Myocyte (in vitro differentiated cells): ENCODE data around the gene RHBDF1. TPM values are rescaled to one million over a fixed set of nuclear protein-coding genes. Genes with fewer than 3 reads are reported as not detected.

Experiments used
- DNase-seq: peaks from one replicate; pipeline ENCODE4 v3.0.0-alpha.2; 2012; ENCODE audit warnings: low read depth
- total RNA-seq: library from RNA; depleted of rRNA; stranded (reverse); fragments of >200 nt; gene quantifications from 2 replicates; pipeline ENCODE4 v1.2.3, GENCODE V29; 2014

RHBDF1 gene
- total RNA-seq, 1 donor from 2014 or later: 103 TPM

DNA sequence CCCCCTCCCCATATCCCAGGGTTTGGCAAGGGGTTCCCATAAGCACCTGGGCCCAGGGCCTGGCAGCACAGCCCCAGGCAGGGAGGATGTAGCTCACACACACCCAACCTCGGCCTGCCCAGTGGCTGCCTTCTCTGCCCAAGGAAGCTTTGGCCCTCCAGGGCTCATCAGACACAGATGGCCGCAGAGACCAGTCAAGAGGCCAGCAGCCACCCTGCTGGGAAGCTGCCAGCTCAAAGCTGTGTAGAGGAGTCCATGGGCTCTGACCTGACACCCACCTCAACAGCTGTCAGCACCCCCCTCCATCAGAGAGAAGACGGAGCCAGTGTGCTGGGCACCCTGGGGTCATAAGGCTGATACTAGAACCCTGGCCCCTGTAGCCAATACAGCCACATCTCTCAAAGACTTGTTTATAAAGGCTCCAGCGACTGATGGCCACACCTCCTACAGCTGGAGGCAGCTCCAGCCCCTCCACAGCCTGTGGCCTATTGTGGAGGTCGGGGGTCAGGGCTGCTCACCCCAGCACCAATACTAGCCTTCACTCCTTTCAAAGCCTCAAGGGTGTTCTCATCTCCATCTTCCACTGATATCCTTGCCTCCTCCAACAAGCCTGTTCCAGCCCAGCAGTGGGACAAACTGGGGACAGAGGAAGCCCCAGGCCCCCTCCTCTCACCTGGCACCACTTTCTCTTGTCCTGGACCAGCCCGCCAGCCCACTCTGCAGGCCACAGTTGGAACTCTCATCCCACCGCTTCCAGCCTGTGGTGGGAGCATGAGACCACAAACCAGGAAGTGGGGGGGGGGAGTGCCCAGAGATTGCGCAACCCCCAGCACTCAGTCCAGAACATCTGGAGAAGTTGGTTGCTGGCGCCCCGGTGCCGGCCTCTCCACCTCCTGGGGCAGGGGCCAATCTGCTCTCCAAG lies 3.4 kb upstream of the RHBDF1 start:
- DNase-seq: peak; percentile 79

GRCh38 chr16:74747-75334 lies 2.4 kb upstream of the RHBDF1 start:
- DNase-seq: no peak

DNA sequence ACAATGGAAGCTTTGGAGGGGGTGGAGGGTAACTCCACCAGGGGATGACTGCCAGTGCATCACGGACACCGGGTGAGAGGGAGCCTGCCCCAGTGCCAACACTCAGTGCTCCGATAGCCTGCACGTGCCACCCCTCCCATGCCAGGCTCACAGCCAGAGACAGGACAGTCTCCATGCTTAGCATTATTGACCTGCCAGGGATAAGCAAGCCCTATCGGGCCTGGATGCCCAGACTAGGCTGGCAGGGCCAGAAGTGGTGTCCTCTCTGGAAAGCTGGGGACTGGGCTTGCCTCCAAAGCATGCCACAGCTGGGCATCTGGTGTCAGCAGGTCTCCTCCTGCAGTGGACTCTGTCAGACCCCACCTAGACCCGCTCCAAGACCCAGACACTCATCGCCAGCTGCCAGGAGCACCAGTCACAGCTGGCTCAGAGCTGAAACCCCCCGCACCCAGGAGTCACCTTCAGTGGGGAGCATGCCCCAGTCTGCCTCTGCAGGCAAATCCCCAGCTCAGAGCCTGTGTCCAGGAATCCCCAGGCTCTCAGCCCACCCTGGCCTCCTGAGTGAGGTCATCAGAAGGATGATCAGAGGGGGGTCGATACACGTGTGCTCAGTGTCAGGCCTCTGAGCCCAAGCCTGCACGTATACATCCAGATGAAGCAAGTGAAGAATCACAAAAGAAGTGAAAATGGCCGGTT lies 1.8 kb upstream of the RHBDF1 start:
- no peak for DNase-seq

DNA sequence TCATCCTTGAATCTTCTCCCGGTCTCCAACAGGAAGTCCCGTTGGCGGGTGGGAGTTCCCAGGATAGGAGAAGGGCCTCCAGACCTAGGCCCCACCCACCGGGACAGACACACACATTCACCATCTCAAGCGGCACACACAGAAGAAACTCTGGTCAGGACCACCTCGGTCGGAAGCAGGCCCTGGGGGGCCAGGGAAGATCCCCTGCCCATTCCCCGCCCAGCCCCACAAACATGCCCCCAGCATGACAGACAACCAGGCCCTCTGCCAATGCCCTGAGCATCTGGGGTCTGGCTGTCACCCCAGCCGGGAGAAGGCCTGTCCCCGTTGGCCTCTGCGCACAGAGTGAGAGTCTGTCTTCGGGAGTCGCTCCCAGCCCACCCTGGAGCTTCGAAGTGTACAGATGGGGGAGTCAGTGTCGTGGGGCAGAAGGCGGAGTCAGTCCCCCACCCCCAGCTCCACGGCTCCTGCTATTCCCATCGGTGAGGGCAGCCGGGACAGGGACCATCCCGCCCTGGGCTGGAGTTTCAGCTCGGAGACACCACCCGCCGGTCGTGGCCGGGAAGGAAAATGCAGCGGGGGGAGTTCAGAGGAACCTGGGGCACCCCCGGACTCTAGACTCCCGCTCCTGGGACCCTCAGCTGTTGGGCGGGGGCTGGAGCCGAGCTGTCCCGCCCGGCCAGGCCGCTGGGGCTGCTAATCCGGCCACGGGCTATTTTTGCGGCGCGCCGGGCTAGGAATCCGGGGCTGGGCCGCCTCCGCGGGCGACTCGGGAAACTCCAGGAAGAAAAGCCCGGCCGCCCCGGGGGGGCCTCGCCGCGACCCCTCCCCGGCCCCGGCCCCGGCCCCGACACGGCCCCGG lies 660 bp downstream of the RHBDF1 start:
- DNase-seq: peak; percentile 80

DNA sequence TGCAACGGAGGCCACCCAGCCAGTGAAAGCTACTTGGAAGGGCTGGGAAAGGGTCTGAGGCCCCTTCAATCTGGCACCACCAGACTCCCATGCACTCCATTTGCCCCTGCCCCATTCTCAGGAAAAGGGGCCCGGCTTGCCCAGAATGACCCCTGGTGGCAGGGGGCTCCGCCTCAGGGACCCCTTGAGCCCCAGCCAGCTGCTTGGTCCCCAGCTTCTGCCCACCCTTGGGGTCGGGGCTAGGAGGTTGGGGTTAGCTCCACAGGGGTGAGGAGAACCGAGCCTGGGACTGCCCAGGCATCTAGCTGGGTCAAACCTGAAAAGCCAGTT lies 1.3 kb downstream of the RHBDF1 start:
- no peak for DNase-seq

DNA sequence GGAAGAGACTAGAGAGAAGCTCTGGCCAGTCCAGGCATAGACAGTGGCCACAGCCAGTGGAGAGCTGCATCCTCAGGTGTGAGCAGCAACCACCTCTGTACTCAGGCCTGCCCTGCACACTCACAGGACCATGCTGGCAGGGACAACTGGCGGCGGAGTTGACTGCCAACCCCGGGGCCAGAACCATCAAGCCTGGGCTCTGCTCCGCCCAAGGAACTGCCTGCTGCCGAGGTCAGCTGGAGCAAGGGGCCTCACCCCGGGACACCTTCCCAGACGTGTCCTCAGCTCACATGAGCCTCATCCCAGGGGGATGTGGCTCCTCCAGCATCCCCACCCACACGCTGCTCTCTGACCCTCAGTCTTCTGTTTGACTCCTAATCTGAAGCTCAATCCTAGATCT lies 3.2 kb downstream of the RHBDF1 start:
- DNase-seq: no peak

DNA sequence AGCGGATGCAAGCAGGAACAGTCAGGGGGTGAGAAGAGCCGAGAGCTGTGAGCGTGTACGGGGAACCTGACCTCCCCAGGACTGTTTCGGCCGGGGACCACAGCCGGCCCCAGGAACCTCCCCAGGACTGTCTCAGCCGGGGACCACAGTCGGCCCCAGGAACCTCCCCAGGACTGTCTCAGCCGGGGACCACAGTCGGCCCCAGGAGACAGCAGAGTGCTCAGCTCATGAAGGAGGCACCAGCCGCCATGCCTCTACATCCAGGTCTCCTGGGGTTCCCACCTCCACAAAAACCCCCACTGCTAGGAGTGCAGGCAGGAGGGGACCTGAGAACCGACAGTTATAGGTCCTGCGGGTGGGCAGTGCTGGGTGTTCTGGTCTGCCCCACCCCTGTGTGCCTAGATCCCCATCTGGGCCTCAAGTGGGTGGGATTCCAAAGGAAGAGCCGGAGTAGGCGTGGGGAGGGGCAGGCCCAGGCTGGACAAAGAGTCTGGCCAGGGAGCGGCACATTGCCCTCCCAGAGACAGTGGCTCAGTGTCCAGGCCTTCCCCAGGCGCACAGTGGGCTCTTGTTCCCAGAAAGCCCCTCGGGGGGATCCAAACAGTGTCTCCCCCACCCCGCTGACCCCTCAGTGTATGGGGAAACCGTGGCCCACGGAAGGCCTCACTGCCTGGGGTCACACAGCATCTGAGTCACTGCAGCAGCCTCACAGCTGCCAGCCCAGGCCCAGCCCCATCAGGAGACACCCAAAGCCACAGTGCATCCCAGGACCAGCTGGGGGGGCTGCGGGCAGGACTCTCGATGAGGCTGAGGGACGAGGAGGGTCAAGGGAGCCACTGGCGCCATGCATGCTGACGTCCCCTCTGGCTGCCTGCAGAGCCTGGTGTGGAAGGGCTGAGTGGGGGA lies 4.3 kb downstream of the RHBDF1 start:
- DNase-seq: peak; percentile 91

GRCh38 chr16:67183-67791 lies 5.1 kb downstream of the RHBDF1 start:
- no peak for DNase-seq

DNA sequence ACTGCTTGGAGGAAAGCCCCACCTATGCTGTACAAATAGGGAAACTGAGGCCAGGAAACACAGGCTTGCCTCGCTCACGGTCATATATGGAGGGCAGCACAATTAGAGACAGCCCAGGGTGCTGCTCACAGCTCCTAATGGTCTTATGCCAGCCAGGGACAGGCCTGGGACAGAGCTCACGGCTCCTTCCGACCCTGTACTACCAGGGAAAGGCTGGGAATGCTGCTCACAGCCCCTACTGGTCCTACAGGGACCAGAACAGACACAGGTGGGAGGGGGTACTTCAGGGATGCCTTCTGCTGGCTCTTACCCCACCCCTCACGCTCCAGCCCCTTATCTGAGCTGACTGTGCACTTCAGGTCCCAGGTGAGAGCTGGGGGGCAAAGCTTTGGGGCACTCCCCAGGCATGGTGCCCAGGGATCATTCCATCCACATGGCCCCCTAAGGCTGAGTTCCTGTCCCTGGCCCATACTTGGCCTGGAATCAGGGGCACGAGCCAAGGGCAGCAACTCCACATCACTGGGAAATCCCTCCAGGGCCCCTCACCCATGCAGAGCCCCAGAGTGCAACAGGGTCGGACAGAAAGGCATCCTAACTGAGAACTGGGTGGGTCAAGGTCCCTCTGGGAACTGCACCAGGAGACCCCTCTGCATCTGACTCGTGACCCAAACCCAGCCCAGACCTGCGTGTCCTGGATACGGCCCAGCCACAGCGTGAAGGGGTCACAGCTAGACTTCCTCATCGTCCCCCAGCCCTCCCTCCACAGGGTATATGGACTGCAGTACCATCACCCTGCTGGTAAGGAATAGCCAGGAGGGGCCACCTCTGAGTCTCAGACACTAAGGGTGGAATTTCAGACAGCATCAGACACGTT lies 5.9 kb downstream of the RHBDF1 start:
- no peak for DNase-seq

DNA sequence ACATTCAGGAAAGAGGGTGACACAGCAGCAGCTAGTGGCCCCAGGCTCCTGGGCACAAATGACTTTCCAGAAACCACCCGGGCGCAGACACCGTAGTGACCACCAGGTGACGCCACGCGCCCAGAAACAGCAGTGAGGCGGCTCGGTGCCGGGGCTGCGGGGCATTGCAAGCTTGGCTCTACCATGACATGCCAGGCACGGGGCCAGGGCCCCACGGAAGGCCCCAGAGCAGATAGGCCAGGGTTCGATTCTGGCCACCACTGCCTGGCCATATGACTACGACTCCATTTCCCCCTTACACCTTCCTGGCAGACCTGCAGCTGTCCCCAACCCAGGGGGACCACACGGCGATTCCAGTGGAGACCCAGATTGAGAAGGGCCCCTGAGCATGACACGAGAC lies 6.7 kb downstream of the RHBDF1 start:
- no peak for DNase-seq

DNA sequence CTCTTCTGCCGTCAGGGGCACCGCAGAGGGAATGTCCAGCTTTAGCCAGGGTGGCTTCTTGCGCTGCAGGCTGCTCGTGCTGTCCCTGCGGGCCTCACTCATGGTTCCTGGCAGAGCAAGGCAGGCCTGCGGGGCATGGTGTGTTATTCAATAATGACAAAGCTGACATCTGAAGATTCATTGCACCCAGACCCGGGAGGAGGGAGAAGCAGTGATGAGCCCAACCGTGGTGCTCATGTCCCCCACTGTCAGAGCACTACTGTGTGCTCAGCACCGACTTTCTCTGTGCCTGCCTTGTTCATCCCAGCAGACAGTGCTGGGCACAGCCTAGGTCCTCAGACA lies 7.5 kb downstream of the RHBDF1 start:
- no peak for DNase-seq

DNA sequence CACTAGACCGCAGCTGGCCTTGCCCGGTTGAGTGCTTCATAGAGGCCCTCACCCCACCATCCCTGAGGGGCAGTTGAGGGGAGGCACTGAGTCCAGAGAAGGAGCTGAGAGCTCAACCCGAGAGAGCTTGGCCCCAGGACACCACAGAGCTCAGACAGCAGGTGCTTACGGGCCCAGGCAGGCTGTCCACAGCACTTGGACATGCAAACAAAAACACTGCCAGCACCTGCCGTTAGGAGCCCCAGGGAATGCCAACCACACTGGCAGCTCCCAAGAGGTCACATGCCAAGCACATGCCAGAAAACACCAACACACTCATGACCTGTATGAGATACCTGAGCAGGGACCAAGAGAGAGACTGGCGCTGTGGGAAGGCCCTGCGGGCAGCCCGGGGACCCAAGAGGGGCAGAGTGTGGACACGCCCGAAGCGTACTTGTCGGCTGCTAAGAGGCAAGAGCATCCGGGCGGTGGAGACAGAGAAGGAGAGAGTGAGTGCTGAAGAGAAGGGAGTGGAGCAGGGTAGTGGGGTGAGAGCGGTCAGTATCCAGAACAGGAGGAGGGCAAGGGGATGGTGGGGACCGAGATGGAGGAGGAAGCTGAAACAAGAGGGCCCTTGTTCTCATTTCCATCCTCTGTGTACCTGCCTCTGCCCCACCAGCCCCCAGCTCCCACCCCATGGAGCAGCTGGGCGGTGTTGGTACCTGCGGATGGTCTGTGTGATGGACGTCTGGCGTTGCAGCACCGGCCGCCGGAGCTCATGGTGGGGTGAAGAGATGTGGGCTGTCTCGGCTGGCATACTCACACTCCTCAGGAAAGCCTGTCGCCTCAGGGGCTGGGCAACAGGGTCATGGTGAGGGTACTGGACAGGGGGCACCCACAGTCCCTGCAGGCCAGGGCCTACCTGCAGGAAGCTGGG lies 8.2 kb downstream of the RHBDF1 start:
- DNase-seq: peak; percentile 91

DNA sequence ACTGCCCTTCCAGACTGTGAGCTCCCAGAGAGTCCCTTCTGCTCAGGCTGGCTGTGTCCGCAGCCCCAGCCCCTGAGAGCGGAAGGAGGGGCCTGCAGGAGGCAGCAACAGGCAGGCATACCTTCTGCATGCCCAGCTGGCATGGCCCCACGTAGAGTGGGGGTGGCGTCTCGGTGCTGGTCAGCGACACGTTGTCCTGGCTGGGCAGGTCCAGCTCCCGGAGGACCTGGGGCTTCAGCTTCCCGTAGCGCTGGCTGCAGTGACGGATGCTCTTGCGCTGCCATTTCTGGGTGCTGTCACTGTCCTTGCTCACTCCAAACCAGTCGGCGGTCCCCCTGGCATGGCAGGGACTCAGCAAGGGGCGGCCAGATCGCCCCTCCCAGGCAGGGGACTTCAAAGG lies 9.0 kb downstream of the RHBDF1 start:
- no peak for DNase-seq

GRCh38 chr16:62968-63391 lies 9.5 kb downstream of the RHBDF1 start:
- no peak for DNase-seq

GRCh38 chr16:62283-62967 lies 10.0 kb downstream of the RHBDF1 start:
- no peak for DNase-seq

GRCh38 chr16:61879-62281 lies 10.6 kb downstream of the RHBDF1 start:
- no peak for DNase-seq
